Medulla oblongata (tissue), 1 donor: ENCODE results near the gene XK.
"Not testable (repeated sequence)": the region's sequence is repeated elsewhere in the genome, so short reads cannot be mapped to it uniquely, and the experiment has no call there.

ENCODE experiments used
- DNase-seq: peaks from one replicate; pipeline ENCODE4 v3.0.0-alpha.2; 2015; ENCODE audit errors: extremely low spot score

Gene XK

DNA sequence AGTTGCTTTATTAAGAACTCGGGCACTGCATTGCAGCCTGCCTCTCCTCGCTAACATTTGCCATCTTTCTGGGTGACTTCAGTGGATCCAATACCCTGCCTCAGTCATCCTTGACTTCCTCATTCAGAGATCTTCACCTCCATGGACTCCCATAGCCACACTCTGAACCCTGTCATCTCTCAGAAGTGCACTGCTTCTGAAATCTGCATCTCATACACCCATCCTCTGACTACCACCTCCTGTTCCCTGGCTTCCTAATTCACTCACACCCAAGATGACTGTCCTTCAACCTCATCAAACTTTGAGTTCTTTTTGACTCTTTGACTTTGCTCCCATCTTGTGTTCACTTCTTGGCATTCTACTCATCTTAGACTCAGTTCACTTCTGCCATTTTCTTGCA lies 68.9 kb downstream of the XK start:
- DNase-seq = no peak

- peak; percentile 39 for DNase-seq
Observed at GRCh38 chrX:37755025-37755424, 69.4 kb downstream of the XK start.

DNA sequence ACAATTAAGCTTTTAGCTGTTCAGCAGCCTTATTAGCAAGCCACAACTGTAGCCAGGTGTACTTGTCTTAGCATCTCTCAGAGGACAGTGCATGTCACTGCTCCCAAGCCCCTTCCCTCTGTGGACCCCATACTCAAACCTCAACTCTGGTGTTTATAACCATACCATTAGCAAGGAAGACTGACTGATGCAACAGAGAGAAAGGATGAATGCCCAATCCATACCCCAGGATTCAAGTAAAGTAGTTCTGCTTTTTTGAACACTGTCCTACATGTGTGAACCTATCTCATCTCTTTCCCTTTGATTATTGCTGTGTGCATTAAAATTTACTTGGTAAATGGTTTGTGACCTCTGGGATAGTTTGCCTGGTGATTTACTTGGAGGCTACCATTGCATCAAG lies 71.5 kb downstream of the XK start:
- DNase-seq = no peak

GRCh38 chrX:37759351-37759750 lies 73.8 kb downstream of the XK start:
- DNase-seq = no peak

DNA sequence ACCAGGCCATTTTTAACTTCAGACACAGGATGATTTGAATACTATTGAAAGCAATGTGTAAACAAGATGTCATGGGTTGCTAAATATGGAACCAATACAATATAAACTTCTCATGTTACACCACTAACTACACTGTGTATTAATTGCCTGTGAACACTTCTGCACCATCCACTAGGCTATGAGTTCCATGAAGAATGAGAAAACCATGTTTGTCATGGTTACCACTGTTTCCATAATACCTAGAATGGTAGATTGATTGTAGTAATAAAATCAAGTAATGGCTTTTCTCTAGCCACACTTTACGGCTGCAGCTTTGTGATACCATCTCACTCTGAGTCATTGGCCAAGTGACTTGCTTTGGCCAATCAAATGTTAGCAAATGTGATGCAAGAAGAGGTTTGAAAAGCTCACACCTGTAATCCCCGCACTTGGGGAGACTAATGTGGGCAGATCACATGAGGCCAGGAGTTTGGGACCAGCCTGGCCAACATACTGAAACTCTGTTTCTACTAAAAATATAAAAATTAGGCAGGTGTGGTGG lies 74.4 kb downstream of the XK start:
- no peak for DNase-seq

- DNase-seq = no peak
Observed at GRCh38 chrX:37763400-37763799, 77.8 kb downstream of the XK start.

GRCh38 chrX:37765507-37765906 lies 79.9 kb downstream of the XK start:
- no peak for DNase-seq

- no peak for DNase-seq
Observed at GRCh38 chrX:37767430-37767829, 81.8 kb downstream of the XK start.

DNA sequence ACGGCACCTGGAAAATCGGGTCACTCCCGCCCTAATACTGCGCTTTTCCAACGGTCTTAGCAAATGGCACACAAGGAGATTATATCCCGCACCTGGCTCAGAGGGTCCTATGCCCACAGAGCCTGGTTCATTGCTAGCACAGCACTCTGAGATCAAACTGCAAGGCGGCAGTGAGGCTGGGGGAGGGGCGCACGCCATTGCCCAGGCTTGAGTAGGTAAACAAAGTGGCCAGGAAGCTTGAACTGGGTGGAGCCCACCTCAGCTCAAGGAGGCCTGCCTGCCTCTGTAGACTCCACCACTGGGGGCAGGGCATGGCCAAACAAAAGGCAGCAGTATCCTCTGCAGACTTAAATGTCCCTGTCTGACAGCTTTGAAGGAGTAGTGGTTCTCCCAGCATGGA lies 83.3 kb downstream of the XK start:
- DNase-seq = not testable (repeated sequence)

DNA sequence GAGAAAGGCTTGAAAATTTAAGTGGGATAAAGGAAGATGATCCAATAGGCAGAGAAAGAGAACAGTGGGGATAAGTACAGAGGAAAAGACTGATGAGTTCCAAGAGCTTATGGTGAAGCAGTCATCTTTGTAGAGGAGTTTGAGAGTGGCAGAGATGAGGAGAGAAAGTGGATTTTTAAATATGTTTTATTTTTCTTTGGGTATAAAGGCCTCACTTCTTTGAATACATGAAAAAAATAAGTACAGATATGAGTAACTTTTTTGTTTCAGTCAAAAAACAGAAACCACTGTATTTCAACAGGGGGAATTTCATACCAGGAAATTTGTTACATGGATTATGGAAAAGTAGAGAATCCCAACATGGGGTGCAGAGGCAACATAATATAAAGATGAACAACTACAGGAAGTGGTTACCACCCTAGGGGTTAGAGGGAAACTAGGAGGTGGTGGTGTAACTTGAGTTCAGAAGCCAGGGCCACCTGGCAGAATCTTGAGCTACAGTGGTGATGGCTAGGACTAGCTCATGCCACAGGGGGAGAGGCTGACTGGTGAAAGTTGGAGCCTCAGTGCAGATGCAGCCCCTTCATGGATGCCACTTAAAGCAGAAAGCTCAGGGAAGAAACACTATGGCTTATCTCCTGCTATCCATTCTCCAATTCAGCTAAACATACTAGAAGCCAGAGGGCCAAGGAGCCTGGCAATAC lies 90.8 kb downstream of the XK start:
- no peak for DNase-seq

DNA sequence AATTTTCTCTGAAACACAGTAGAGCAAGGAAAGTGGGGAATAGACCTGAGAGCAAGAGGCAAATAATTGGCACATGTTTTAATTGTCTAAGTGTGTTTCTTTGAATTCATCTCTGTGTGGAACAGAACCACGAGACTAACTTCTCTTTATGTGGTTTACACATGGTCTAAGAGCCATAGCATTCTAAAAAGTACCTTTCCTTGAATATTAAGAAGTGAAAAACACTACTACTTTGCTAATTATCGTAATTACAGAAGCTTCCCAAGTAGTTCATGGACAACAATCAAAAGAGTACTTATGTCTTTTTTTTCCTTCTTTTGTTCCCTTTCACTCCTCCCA lies 91.4 kb downstream of the XK start:
- DNase-seq = no peak

DNA sequence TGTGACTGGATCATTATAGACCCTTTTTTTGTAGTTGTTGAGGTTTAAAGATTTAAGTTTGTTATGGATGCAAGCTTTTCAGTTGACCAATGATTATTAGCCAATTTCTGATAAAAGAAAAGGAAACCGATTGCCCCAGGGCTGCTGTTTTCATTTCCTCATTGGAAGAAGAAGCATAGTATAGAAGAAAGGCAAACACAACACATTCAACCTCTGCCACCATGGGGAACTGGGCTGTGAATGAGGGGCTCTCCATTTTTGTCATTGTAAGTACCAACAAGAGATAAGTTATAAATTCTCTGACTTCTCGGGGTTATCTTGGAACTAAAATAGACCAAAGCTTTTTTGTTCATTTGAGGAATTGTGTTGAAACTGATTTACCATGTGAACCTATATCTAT lies 94.3 kb downstream of the XK start, which contains the start of gene CYBB:
Gene CYBB (plus strand): TSS at position 203 of the 400 bp plus-strand sequence. CDS start 19 bp downstream, at position 222.
- DNase-seq = no peak

- DNase-seq = no peak
Observed at GRCh38 chrX:37781081-37781480, 95.5 kb downstream of the XK start.
